Measurements from ENCODE around the gene NIT1. TPM values are rescaled to one million over a fixed set of nuclear protein-coding genes. Genes with fewer than 3 reads are reported as not detected.

Gene NIT1
- total and polyA plus RNA-seq, 9 of the 15 experiments (the other 6 are each of a cell fraction or from before 2014, with no cell fraction given) = 18.4 to 76.0 (median 33.7) TPM

DNA sequence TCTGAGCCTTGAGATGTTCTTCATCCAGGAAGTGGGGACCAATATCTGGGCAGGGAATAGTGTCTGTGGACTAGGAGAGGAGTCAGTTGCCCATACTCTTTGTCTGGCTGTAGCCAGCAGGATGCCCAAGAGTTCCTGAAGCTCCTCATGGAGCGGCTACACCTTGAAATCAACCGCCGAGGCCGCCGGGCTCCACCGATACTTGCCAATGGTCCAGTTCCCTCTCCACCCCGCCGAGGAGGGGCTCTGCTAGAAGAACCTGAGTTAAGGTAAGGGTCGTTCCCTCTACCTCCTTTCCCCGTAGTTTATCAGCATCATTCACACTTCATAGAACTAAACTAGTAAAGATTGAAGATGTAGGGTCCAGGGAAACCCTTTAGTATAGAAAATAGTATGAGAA, 44.9 kb downstream of the NIT1 start:
- BruUV-seq (replicated peaks) = no TSS peak
- TF ChIP-seq HDGF (IDR thresholded peaks at IDR 0.05) (no peak), SRSF7 (optimal IDR thresholded peaks at IDR 0.05; ENCODE audit: low read depth, low read length) (no peak)
- TF ChIP-seq, protein P1, sequence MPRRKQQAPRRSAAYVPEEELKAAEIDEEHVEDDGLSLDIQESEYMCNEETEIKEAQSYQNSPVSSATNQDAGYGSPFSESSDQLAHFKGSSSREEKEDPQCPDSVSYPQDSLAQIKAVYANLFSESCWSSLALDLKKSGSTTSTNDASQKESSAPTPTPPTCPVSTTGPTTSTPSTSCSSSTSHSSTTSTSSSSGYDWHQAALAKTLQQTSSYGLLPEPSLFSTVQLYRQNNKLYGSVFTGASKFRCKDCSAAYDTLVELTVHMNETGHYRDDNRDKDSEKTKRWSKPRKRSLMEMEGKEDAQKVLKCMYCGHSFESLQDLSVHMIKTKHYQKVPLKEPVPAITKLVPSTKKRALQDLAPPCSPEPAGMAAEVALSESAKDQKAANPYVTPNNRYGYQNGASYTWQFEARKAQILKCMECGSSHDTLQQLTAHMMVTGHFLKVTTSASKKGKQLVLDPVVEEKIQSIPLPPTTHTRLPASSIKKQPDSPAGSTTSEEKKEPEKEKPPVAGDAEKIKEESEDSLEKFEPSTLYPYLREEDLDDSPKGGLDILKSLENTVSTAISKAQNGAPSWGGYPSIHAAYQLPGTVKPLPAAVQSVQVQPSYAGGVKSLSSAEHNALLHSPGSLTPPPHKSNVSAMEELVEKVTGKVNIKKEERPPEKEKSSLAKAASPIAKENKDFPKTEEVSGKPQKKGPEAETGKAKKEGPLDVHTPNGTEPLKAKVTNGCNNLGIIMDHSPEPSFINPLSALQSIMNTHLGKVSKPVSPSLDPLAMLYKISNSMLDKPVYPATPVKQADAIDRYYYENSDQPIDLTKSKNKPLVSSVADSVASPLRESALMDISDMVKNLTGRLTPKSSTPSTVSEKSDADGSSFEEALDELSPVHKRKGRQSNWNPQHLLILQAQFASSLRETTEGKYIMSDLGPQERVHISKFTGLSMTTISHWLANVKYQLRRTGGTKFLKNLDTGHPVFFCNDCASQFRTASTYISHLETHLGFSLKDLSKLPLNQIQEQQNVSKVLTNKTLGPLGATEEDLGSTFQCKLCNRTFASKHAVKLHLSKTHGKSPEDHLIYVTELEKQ (CRISPR knock-in tag; IDR thresholded peaks at IDR 0.05) = no peak
- ChIA-PET CTCF (ENCODE audit: low intra/inter-chr PET ratio) (no interaction called here), POLR2A (interaction anchor here (0.6 to 1.7 kb wide), 4 partner anchors 9 to 232 kb away, joined by 3 to 12 read pairs (median 4); partner anchors contain the start of gene UFC1)
- H2AFZ ChIP-seq (ENCODE audit: low read depth, low read length) = no peak overlapping the region
- no peaks in the 10 kb centered on the region for H3K9me3 ChIP-seq (replicated peaks; ENCODE audit: control insufficient read depth, insufficient read depth, low read depth, low read length)
- H3K4me2 ChIP-seq (ENCODE audit: insufficient read depth, low read length) = peak overlapping the region; percentile 83
- H3K9ac ChIP-seq (ENCODE audit: insufficient read depth in 1 of 2, low read depth in 2 of 2, low read length in 2 of 2) = peak overlapping the region; percentile 65 to 88; a peak in 3 of 4 replicates
- intact Hi-C loops (cut with micrococcal nuclease) = no loop called here
- peak overlapping the region; percentile 78; the same call in 2 of the 3 replicates for H3K27ac ChIP-seq (ENCODE audit: extremely low read depth, low read depth, low read length)
- no peak for DNase-seq (ENCODE audit: extremely low read depth in 1 of 4, low spot score in 3 of 4)
- no peaks in the 10 kb centered on the region for H4K20me1 ChIP-seq (replicated peaks; ENCODE audit: control insufficient read depth, insufficient read depth, low read length)
- H3K36me3 ChIP-seq (ENCODE audit: control insufficient read depth, insufficient read depth, low read length) = peaks cover 60% of the 10 kb centered on the region
- H3K79me2 ChIP-seq (ENCODE audit: control insufficient read depth, insufficient read depth, low read length) = peaks cover 66% of the 10 kb centered on the region
- no peak overlapping the region for H3K4me3 ChIP-seq
- no peak for FAIRE-seq
- no peaks in the 10 kb centered on the region for H3K9me1 ChIP-seq (ENCODE audit: control insufficient read depth, insufficient read depth, low read length)
- in situ Hi-C loops (cut with MboI) = no loop called here
- H3K4me1 ChIP-seq (replicated peaks in 1 of 2; ENCODE audit: control insufficient read depth in 2 of 2, insufficient read depth in 2 of 2, low read length in 2 of 2) = peaks cover 68 to 80% of the 10 kb centered on the region in 2 experiments
- H3K27me3 ChIP-seq (ENCODE audit: control insufficient read depth in 2 of 2, insufficient read depth in 2 of 2, low read length in 2 of 2) = no peaks in the 10 kb centered on the region
- no peak for ATAC-seq
- 91% methylated on average over 10 of the region's 10 CpGs for WGBS (ENCODE audit: insufficient coverage, low coverage, missing lambda C conversion rate)

Data from K562 (cell line).